ENCODE results near the gene SKA1.
"Not testable (repeated sequence)": the region's sequence is repeated elsewhere in the genome, so short reads cannot be mapped to it uniquely, and the experiment has no call there.

SKA1 gene

GRCh38 chr18:50388988-50389387 lies 14.1 kb downstream of the SKA1 start:
- no peaks in the 10 kb centered on the region for H3K4me1 ChIP-seq (ENCODE audit: control insufficient read depth in 5 of 5, insufficient read depth in 5 of 5, low read length in 5 of 5)

DNA sequence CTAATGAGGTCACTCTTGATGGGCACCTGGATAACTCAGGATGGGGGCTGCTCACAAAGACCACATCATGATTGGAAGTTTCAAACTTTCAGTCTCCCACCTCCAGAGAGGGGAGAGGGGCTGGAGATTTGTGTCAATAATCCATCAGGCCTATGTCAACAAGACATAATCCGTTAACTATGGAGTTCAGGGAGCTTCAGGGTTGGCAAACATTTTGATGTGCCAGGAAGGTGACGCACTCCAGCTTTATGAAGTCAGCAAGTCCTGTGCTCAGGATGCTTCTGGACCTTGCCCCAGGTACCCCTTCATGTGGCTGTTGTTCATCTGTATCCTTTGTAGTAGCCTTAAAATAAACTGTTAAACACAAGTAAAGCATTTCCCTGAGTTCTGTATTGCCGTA lies 19.0 kb downstream of the SKA1 start:
- Histone ChIP-seq H3K4me1 (ENCODE audit: control insufficient read depth in 5 of 5, insufficient read depth in 5 of 5, low read length in 5 of 5) (no peaks in the 10 kb centered on the region), H3K9me3 (ENCODE audit: control insufficient read depth in 5 of 5, low read length in 5 of 5) (no peaks in the 10 kb centered on the region), H3K27ac (ENCODE audit: low read depth, low read length) (no peak overlapping the region), H3K4me3 (ENCODE audit: low read depth in 1 of 5, low read length in 5 of 5) (no peak overlapping the region), H3K36me3 (ENCODE audit: control insufficient read depth in 5 of 5, insufficient read depth in 5 of 5, low read length in 5 of 5) (no peaks in the 10 kb centered on the region), H3K27me3 (ENCODE audit: control insufficient read depth in 5 of 5, insufficient read depth in 4 of 5, low read length in 5 of 5) (no peaks in the 10 kb centered on the region), H3K9ac (ENCODE audit: low read length in 5 of 5) (no peak overlapping the region)

More at GRCh38 chr18:50388988-50389387, 14.1 kb downstream of the SKA1 start:
- H3K9ac ChIP-seq (ENCODE audit: low read length in 5 of 5) = no peak overlapping the region
- no peak overlapping the region for H3K27ac ChIP-seq (ENCODE audit: low read depth, low read length)
- H3K4me3 ChIP-seq (ENCODE audit: low read depth in 1 of 5, low read length in 5 of 5) = no peak overlapping the region
- H3K36me3 ChIP-seq (ENCODE audit: control insufficient read depth in 5 of 5, insufficient read depth in 5 of 5, low read length in 5 of 5) = no peaks in the 10 kb centered on the region
- no peaks in the 10 kb centered on the region for H3K27me3 ChIP-seq (ENCODE audit: control insufficient read depth in 5 of 5, insufficient read depth in 4 of 5, low read length in 5 of 5)
- no peaks in the 10 kb centered on the region for H3K9me3 ChIP-seq (ENCODE audit: control insufficient read depth in 5 of 5, low read length in 5 of 5)

DNA sequence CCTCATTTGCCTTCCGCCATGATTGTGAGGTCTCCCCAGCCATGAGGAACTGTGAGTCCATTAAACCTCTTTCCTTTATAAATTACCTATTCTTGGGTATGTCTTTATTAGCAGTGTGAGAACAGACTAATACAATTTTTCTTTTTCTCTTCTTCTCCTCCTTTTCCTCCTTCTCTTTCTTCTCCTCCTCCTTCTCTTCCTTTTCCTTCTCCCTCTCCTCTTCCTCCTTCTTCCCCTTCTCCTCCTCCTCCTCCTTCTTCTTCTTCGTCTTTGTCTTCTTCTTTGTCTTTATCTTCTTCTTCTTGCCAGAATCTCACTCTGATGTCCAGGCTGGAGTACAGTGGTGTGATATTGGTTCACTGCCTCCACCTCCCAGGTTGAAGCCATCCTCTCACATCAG lies 20.2 kb downstream of the SKA1 start:
- Histone ChIP-seq H3K4me3 (ENCODE audit: low read depth in 1 of 5, low read length in 5 of 5) (no peak overlapping the region), H3K9ac (ENCODE audit: low read length in 5 of 5) (no peak overlapping the region), H3K27me3 (ENCODE audit: control insufficient read depth in 5 of 5, insufficient read depth in 4 of 5, low read length in 5 of 5) (peaks cover 0 to 8% (median 5%) of the 10 kb centered on the region in 5 donors), H3K27ac (ENCODE audit: low read depth, low read length) (no peak overlapping the region), H3K9me3 (ENCODE audit: control insufficient read depth in 5 of 5, low read length in 5 of 5) (no peaks in the 10 kb centered on the region), H3K36me3 (ENCODE audit: control insufficient read depth in 5 of 5, insufficient read depth in 5 of 5, low read length in 5 of 5) (no peaks in the 10 kb centered on the region), H3K4me1 (ENCODE audit: control insufficient read depth in 5 of 5, insufficient read depth in 5 of 5, low read length in 5 of 5) (no peaks in the 10 kb centered on the region)

- H3K27me3 ChIP-seq (ENCODE audit: control insufficient read depth in 5 of 5, insufficient read depth in 4 of 5, low read length in 5 of 5) = peaks cover 4 to 12% (median 5%) of the 10 kb centered on the region in 5 donors
- H3K4me3 ChIP-seq (ENCODE audit: low read depth in 1 of 5, low read length in 5 of 5) = no peak overlapping the region
- H3K27ac ChIP-seq (ENCODE audit: low read depth, low read length) = no peak overlapping the region
- no peaks in the 10 kb centered on the region for H3K4me1 ChIP-seq (ENCODE audit: control insufficient read depth in 5 of 5, insufficient read depth in 5 of 5, low read length in 5 of 5)
- H3K36me3 ChIP-seq (ENCODE audit: control insufficient read depth in 5 of 5, insufficient read depth in 5 of 5, low read length in 5 of 5) = no peaks in the 10 kb centered on the region
- no peak overlapping the region for H3K9ac ChIP-seq (ENCODE audit: low read length in 5 of 5)
- no peaks in the 10 kb centered on the region for H3K9me3 ChIP-seq (ENCODE audit: control insufficient read depth in 5 of 5, low read length in 5 of 5)
Observed at GRCh38 chr18:50396005-50396660, 21.3 kb downstream of the SKA1 start.

DNA sequence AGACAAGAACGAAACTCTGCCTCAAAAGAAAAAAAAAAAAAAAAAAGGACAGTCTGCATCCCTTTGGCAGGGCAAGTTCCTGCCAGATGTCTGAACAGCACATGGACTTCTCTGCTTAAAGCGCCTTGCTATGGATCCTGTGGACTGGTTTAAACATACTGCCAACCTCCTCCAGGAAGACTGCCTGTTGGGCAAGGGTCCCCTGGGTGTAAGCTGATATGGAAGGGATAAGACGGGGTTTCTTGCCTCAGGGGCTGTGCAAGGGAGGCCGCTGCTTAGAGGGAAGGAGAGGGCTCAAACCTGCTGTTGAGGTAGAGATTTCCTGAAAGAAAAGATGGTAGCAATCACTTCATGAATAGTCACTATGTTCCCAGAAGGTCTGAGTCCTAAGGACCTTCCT lies 22.2 kb downstream of the SKA1 start:
- H3K9ac ChIP-seq (ENCODE audit: low read length in 5 of 5) = no peak overlapping the region
- H3K9me3 ChIP-seq (ENCODE audit: control insufficient read depth in 5 of 5, low read length in 5 of 5) = no peaks in the 10 kb centered on the region
- H3K27me3 ChIP-seq (ENCODE audit: control insufficient read depth in 5 of 5, insufficient read depth in 4 of 5, low read length in 5 of 5) = peaks cover 6 to 20% (median 12%) of the 10 kb centered on the region in 5 donors
- H3K4me3 ChIP-seq (ENCODE audit: low read depth in 1 of 5, low read length in 5 of 5) = no peak overlapping the region
- peaks cover 0 to 4% (median 0%) of the 10 kb centered on the region in 5 donors for H3K4me1 ChIP-seq (ENCODE audit: control insufficient read depth in 5 of 5, insufficient read depth in 5 of 5, low read length in 5 of 5)
- no peaks in the 10 kb centered on the region for H3K36me3 ChIP-seq (ENCODE audit: control insufficient read depth in 5 of 5, insufficient read depth in 5 of 5, low read length in 5 of 5)
- H3K27ac ChIP-seq (ENCODE audit: low read depth, low read length) = no peak overlapping the region

- Histone ChIP-seq H3K4me1 (ENCODE audit: control insufficient read depth in 5 of 5, insufficient read depth in 5 of 5, low read length in 5 of 5) (peaks cover 0 to 5% (median 0%) of the 10 kb centered on the region in 5 donors), H3K27ac (ENCODE audit: low read depth, low read length) (no peak overlapping the region), H3K36me3 (ENCODE audit: control insufficient read depth in 5 of 5, insufficient read depth in 5 of 5, low read length in 5 of 5) (no peaks in the 10 kb centered on the region), H3K9me3 (ENCODE audit: control insufficient read depth in 5 of 5, low read length in 5 of 5) (no peaks in the 10 kb centered on the region), H3K9ac (ENCODE audit: low read length in 5 of 5) (no peak overlapping the region), H3K27me3 (ENCODE audit: control insufficient read depth in 5 of 5, insufficient read depth in 4 of 5, low read length in 5 of 5) (peaks cover 10 to 31% (median 20%) of the 10 kb centered on the region in 5 donors), H3K4me3 (ENCODE audit: low read depth in 1 of 5, low read length in 5 of 5) (no peak overlapping the region)
Observed at GRCh38 chr18:50398099-50398498, 23.3 kb downstream of the SKA1 start.

GRCh38 chr18:50398947-50399346 lies 24.1 kb downstream of the SKA1 start:
- Histone ChIP-seq H3K9ac (ENCODE audit: low read length in 5 of 5) (no peak overlapping the region), H3K9me3 (ENCODE audit: control insufficient read depth in 5 of 5, low read length in 5 of 5) (no peaks in the 10 kb centered on the region), H3K27me3 (ENCODE audit: control insufficient read depth in 5 of 5, insufficient read depth in 4 of 5, low read length in 5 of 5) (peaks cover 10 to 34% (median 24%) of the 10 kb centered on the region in 5 donors), H3K4me1 (ENCODE audit: control insufficient read depth in 5 of 5, insufficient read depth in 5 of 5, low read length in 5 of 5) (peaks cover 0 to 5% (median 0%) of the 10 kb centered on the region in 5 donors), H3K4me3 (ENCODE audit: low read depth in 1 of 5, low read length in 5 of 5) (no peak overlapping the region), H3K27ac (ENCODE audit: low read depth, low read length) (no peak overlapping the region), H3K36me3 (ENCODE audit: control insufficient read depth in 5 of 5, insufficient read depth in 5 of 5, low read length in 5 of 5) (no peaks in the 10 kb centered on the region)

- H3K27ac ChIP-seq (ENCODE audit: low read depth, low read length) = no peak overlapping the region
- no peaks in the 10 kb centered on the region for H3K9me3 ChIP-seq (ENCODE audit: control insufficient read depth in 5 of 5, low read length in 5 of 5)
- no peak overlapping the region for H3K4me3 ChIP-seq (ENCODE audit: low read depth in 1 of 5, low read length in 5 of 5)
- H3K9ac ChIP-seq (ENCODE audit: low read length in 5 of 5) = no peak overlapping the region
- peaks cover 0 to 5% (median 0%) of the 10 kb centered on the region in 5 donors for H3K4me1 ChIP-seq (ENCODE audit: control insufficient read depth in 5 of 5, insufficient read depth in 5 of 5, low read length in 5 of 5)
- H3K27me3 ChIP-seq (ENCODE audit: control insufficient read depth in 5 of 5, insufficient read depth in 4 of 5, low read length in 5 of 5) = peaks cover 10 to 35% (median 24%) of the 10 kb centered on the region in 5 donors
- H3K36me3 ChIP-seq (ENCODE audit: control insufficient read depth in 5 of 5, insufficient read depth in 5 of 5, low read length in 5 of 5) = no peaks in the 10 kb centered on the region
Observed at GRCh38 chr18:50399582-50399981, 24.7 kb downstream of the SKA1 start.

- H3K4me3 ChIP-seq (ENCODE audit: low read depth in 1 of 5, low read length in 5 of 5); H3K9ac ChIP-seq (ENCODE audit: low read length in 5 of 5); H3K36me3 ChIP-seq (ENCODE audit: control insufficient read depth in 5 of 5, insufficient read depth in 5 of 5, low read length in 5 of 5); H3K27ac ChIP-seq (ENCODE audit: low read depth, low read length); H3K9me3 ChIP-seq (ENCODE audit: control insufficient read depth in 5 of 5, low read length in 5 of 5); H3K4me1 ChIP-seq (ENCODE audit: control insufficient read depth in 5 of 5, insufficient read depth in 5 of 5, low read length in 5 of 5): not testable (repeated sequence)
- H3K27me3 ChIP-seq (ENCODE audit: control insufficient read depth in 5 of 5, insufficient read depth in 4 of 5, low read length in 5 of 5) = peaks cover 10 to 39% (median 28%) of the 10 kb centered on the region in 5 donors
Observed at GRCh38 chr18:50400438-50400837, 25.6 kb downstream of the SKA1 start.

DNA sequence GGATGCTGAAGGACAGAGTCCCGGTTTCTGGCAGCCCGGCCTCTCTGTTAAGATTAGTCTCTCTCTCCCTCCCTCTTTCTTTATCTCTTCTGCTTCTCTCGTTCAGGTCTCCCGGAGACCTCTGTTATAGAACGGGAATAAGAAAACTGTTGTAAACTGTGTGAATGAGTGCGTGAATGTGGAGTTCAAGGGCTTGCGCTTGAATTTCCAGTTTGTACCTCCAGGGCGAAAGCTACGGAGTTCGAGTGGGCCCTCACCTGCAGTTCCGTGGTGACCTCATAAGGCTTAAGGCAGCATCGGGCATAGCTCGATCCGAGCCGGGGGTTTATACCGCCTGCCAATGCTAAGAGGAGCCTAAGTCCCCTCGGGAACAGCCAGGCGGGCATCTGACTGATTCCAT lies 26.4 kb downstream of the SKA1 start:
- H3K9ac ChIP-seq (ENCODE audit: low read length in 5 of 5) = no peak overlapping the region
- H3K4me3 ChIP-seq (ENCODE audit: low read depth in 1 of 5, low read length in 5 of 5) = no peak overlapping the region
- no peaks in the 10 kb centered on the region for H3K36me3 ChIP-seq (ENCODE audit: control insufficient read depth in 5 of 5, insufficient read depth in 5 of 5, low read length in 5 of 5)
- H3K27me3 ChIP-seq (ENCODE audit: control insufficient read depth in 5 of 5, insufficient read depth in 4 of 5, low read length in 5 of 5) = peaks cover 17 to 48% (median 31%) of the 10 kb centered on the region in 5 donors
- H3K9me3 ChIP-seq (ENCODE audit: control insufficient read depth in 5 of 5, low read length in 5 of 5) = no peaks in the 10 kb centered on the region
- H3K27ac ChIP-seq (ENCODE audit: low read depth, low read length) = no peak overlapping the region
- H3K4me1 ChIP-seq (ENCODE audit: control insufficient read depth in 5 of 5, insufficient read depth in 5 of 5, low read length in 5 of 5) = peaks cover 0 to 5% (median 0%) of the 10 kb centered on the region in 5 donors

Measured in subcutaneous abdominal adipose tissue (tissue), 5 donors.